Thoracic aorta (tissue), 2 donors: ENCODE results near the gene RUVBL2. TPM values are rescaled to one million over a fixed set of nuclear protein-coding genes. Genes with fewer than 3 reads are reported as not detected.

Experiments used
- ATAC-seq: fragments of 150-250 bp; one replicate; pipeline ENCODE4 v1.8.0; 2017; ENCODE audit warnings: low read depth; ENCODE audit not compliant: insufficient number of reproducible peaks, low FRiP score
- DNase-seq: peaks from one replicate; pipeline ENCODE4 v3.0.0-alpha.2; 2020; ENCODE audit warnings: low spot score
- H3K27ac ChIP-seq, 2 donors: fragments of 200-600 bp; sonication (generic); 1 replicate in 1 of 2; 2 replicates in 1 of 2; pipeline ENCODE4 v1.5.1; 2016; ENCODE audit warnings: mild to moderate bottlenecking in 2 of 2, moderate library complexity in 2 of 2
- H3K27me3 ChIP-seq: fragments of 200-600 bp; sonication (generic); replicated peaks from 2 replicates; pipeline ENCODE4 v1.6.0; 2016; ENCODE audit warnings: mild to moderate bottlenecking; ENCODE audit not compliant: insufficient read depth
- H3K36me3 ChIP-seq: fragments of 200-600 bp; sonication (generic); one replicate; pipeline ENCODE4 v1.5.1; 2016
- H3K4me1 ChIP-seq, 2 donors: fragments of 200-600 bp; sonication (generic); 1 replicate in 1 of 2; 2 replicates in 1 of 2; pipeline versions ENCODE4 v1.5.1 to v1.6.0; 2016; ENCODE audit warnings: low read depth in 2 of 2, mild to moderate bottlenecking in 1 of 2; ENCODE audit not compliant: control insufficient read depth in 1 of 2
- H3K4me3 ChIP-seq: fragments of 200-600 bp; sonication (generic); 2 replicates; pipeline ENCODE4 v1.5.1; 2016; ENCODE audit warnings: mild to moderate bottlenecking
- H3K9me3 ChIP-seq: fragments of 200-600 bp; sonication (generic); 2 replicates; pipeline ENCODE4 v1.5.1; 2016
- CTCF ChIP-seq: fragments of 200-600 bp; sonication (generic); IDR thresholded peaks from one replicate; pipeline ENCODE4 v1.5.1; 2019; ENCODE audit warnings: antibody characterized with exemption
- total RNA-seq, 2 donors: library from RNA; depleted of rRNA; stranded (reverse); fragments of >200 nt; gene quantifications; one replicate each; pipeline versions ENCODE4 v1.1.0 to v1.2.3, GENCODE V29; 2016

The RUVBL2 gene
- total RNA-seq, 2 donors from 2014 or later: 51.6 to 52.3 TPM

DNA sequence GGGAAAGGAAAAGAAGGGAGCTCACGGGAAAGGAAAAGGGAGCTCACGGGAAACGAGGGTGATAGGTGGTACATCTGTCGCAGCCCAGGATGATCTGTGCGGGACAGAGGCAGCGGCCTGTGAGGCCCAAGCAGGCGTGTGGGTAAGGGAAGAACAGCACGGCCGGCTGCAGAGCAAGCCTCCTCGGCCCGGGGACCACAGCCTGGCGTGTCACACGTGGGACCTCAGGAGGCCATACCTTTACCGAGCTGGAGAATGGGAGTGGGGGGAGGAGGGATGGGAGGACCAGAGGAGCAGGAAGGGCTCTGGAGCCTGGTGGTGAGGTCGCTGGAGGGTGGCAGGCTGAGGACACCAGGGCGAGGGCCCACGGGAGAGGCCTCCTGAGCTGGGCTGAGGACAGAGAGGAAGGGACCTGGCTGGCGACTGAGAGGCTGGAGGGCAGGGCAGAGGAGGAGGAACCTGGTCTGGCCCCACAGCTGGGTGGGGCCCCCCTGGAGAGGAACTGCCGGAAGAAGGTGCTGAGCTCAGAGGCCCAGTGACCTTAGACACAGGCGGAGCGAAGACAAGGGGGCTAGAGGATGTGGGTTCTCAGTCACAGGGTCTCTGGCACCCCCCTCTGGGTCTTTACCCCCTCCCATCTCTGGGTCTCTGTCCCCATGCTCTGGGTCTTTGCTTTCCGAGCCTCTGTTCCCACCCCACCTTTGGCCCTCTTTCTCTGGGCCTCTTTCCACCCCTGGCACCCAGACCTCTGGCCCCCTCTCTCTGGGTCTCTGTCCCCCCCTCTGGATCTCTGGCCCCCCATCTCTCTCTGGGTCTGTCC, 31.4 kb upstream of the RUVBL2 start:
- Histone ChIP-seq H3K36me3 (peaks cover 9% of the 10 kb centered on the region), H3K27ac (peak overlapping the region; percentile 95 to 98), H3K4me1 (peaks cover 12 to 28% of the 10 kb centered on the region in 2 donors), H3K4me3 (no peak overlapping the region), H3K9me3 (no peaks in the 10 kb centered on the region), H3K27me3 (no peaks in the 10 kb centered on the region)
- TF ChIP-seq CTCF: no peak
- no peak for DNase-seq
- ATAC-seq: no peak

GRCh38 chr19:48962849-48963165, 30.9 kb upstream of the RUVBL2 start:
- H3K36me3 ChIP-seq: peaks cover 9% of the 10 kb centered on the region
- no peak for ATAC-seq
- DNase-seq: no peak
- no peaks in the 10 kb centered on the region for H3K27me3 ChIP-seq
- no peak overlapping the region for H3K4me3 ChIP-seq
- H3K9me3 ChIP-seq: no peaks in the 10 kb centered on the region
- TF ChIP-seq CTCF: no peak
- H3K4me1 ChIP-seq: peaks cover 12 to 34% of the 10 kb centered on the region in 2 donors
- peak overlapping the region; percentile 95 to 98 for H3K27ac ChIP-seq

GRCh38 chr19:48963371-48964204, 30.1 kb upstream of the RUVBL2 start:
- ATAC-seq (peak; percentile 25), DNase-seq (peak; percentile 33)
- peak overlapping the region; percentile 81 for H3K4me3 ChIP-seq
- H3K27ac ChIP-seq: peak overlapping the region; percentile 95 to 98
- no peaks in the 10 kb centered on the region for H3K9me3 ChIP-seq
- no peak for TF ChIP-seq CTCF
- H3K4me1 ChIP-seq: peaks cover 13 to 42% of the 10 kb centered on the region in 2 donors
- H3K36me3 ChIP-seq: peaks cover 9% of the 10 kb centered on the region
- no peaks in the 10 kb centered on the region for H3K27me3 ChIP-seq

DNA sequence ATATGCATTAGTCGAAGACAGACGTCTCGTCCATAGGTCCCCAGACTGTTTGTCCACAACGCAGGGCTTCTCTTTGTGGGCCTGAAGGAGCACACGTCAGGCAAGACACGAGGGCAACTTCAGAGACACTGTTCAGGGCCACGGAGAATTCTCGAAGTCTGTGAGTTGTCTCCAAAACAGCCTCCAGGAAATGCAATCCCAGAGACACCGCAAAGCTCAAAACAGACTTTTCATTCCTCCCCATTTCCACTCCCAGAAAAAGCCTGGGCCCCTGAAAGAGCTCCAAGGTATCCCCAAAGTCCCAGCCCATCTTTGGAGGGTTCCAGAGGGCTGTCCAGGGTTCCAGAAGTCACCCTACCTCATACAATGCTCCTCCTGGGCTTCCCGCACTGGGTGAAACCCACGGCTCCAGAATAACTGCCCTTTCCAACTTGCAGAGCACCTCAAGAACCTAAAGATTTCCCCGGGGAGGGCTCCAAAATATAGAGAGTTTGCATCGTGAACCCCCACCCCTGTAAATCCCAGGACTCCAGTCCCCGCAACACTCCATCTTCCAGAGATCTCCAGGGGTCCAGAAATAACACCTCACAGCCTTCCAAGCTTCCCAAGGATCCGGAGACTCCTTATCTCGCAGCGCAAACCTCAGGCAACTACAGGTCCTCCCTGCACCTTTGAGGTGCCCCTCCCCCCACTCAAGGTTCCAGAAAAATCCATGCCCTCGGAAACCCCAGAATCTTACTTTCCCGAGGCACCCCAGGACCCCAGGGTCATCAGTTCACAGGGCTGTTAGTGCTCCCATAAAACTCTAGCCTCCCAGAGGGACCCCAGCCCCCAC, 29.3 kb upstream of the RUVBL2 start:
- Histone ChIP-seq H3K27me3 (no peaks in the 10 kb centered on the region), H3K4me1 (peaks cover 15 to 49% of the 10 kb centered on the region in 2 donors), H3K4me3 (peak overlapping the region; percentile 81), H3K27ac (peak overlapping the region; percentile 95 to 98), H3K9me3 (no peaks in the 10 kb centered on the region), H3K36me3 (peaks cover 16% of the 10 kb centered on the region)
- ATAC-seq: no peak
- no peak for TF ChIP-seq CTCF
- no peak for DNase-seq
